ENCODE results near the gene SERF2. TPM values are rescaled to one million over a fixed set of nuclear protein-coding genes. Genes with fewer than 3 reads are reported as not detected.
"Not testable (repeated sequence)": the region's sequence is repeated elsewhere in the genome, so short reads cannot be mapped to it uniquely, and the experiment has no call there.

The SERF2 gene
- total RNA-seq, result 100 to 1,000 TPM; 647 to 897 (median 711) TPM

DNA sequence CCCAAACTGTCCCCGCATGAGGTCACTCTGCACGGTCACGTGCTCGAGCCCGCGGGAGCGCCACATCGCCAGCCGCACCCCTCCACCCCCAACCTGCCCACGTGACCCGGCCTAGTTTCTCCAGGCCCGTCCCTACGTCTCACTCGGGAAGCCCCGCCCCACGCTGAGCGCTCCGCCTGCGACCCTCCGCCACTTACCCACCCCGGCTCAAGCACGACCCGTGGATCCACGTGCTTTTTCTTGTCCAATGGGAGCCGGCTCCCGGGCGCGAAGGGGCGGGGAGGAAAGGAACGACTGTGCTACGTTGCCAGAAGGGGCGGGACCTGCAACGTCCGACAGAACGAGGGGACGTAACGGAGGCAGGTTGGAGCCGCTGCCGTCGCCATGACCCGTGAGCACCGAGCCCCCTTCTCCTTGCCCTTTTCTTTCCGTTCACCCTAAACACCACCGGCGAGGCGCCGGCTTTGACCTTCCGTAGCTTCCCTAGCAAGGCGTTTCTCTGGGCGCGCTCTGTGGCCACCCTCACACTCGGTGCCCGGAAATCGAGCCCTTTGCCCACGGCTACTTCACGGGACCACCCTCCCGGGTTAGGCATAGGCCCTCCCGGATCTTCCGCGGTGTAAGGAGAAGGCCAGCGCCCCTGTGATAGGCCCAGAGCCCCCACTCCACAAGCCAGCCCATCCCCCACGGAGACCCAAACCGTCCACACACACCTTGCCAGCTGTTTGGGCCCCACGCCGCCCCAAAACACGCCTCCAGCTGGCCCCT, at the start of gene SERF2:
SERF2 (plus strand) TSS at position 328 of the 768 bp plus-strand sequence; CDS start at position 385, 57 bp downstream.
- H3K27me3 ChIP-seq, result no peaks in the 10 kb centered on the region
- H3K27ac ChIP-seq, result peak within 1 kb of the TSS; percentile 90 to 100 (median 94)
- peak within 1 kb of the TSS; percentile 67 to 95 (median 86) for H3K4me3 ChIP-seq
- H3K9me3 ChIP-seq, result no peaks in the 10 kb centered on the region
- TF ChIP-seq, protein P1, sequence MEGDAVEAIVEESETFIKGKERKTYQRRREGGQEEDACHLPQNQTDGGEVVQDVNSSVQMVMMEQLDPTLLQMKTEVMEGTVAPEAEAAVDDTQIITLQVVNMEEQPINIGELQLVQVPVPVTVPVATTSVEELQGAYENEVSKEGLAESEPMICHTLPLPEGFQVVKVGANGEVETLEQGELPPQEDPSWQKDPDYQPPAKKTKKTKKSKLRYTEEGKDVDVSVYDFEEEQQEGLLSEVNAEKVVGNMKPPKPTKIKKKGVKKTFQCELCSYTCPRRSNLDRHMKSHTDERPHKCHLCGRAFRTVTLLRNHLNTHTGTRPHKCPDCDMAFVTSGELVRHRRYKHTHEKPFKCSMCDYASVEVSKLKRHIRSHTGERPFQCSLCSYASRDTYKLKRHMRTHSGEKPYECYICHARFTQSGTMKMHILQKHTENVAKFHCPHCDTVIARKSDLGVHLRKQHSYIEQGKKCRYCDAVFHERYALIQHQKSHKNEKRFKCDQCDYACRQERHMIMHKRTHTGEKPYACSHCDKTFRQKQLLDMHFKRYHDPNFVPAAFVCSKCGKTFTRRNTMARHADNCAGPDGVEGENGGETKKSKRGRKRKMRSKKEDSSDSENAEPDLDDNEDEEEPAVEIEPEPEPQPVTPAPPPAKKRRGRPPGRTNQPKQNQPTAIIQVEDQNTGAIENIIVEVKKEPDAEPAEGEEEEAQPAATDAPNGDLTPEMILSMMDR (IDR thresholded peaks at IDR 0.05), result no peak
- TF ChIP-seq POLR2A (IDR thresholded peaks at IDR 0.05), result peak; percentile 98 to 100
- H3K36me3 ChIP-seq, result peaks cover 0 to 36% (median 0%) of the 10 kb centered on the region in 3 donors
- peaks cover 2 to 30% (median 7%) of the 10 kb centered on the region in 4 donors for H3K4me1 ChIP-seq
- DNase-seq, result peak; percentile 100

DNA sequence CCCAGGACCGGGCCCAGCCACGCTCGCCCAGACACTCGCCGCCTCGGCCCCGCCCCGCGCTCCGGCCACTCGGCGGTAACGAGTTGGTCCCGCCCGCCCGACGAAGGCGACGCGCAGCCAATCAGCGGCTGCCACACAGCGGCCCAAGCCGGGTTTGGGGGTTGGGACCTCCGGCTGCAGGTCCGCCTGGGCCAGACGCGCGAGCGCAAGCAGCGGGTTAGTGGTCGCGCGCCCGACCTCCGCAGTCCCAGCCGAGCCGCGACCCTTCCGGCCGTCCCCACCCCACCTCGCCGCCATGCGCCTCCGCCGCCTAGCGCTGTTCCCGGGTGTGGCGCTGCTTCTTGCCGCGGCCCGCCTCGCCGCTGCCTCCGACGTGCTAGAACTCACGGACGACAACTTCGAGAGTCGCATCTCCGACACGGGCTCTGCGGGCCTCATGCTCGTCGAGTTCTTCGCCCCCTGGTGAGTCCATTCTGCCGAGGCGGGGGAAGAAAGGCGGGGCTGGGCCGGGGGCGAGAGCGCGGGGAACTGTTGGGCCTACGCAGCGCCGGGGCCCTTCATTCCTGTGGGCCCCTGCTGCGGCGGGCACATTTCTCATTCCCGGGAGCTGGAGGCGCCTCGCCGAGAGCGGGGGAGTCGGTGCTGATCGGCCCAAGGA, 45.7 kb upstream of the SERF2 start, which contains the start of gene PDIA3:
PDIA3 (plus strand) TSS at position 194 of the 658 bp plus-strand sequence; CDS start at position 296, 102 bp downstream.
- Histone ChIP-seq H3K4me1 (peaks cover 0 to 36% (median 19%) of the 10 kb centered on the region in 4 donors), H3K27ac (peak within 1 kb of the TSS; percentile 91 to 97 (median 96)), H3K4me3 (peak within 1 kb of the TSS; percentile 61 to 70 (median 66))
- peak; percentile 91 to 97 (median 96) for DNase-seq
- not testable (repeated sequence) for H3K9me3 ChIP-seq, H3K27me3 ChIP-seq, H3K36me3 ChIP-seq
- TF ChIP-seq, protein P1 (IDR thresholded peaks at IDR 0.05), result peak in 4 of 6 experiments; percentile 29 to 54 (median 52)
- TF ChIP-seq POLR2A (IDR thresholded peaks at IDR 0.05), result peak; percentile 94 to 98

DNA sequence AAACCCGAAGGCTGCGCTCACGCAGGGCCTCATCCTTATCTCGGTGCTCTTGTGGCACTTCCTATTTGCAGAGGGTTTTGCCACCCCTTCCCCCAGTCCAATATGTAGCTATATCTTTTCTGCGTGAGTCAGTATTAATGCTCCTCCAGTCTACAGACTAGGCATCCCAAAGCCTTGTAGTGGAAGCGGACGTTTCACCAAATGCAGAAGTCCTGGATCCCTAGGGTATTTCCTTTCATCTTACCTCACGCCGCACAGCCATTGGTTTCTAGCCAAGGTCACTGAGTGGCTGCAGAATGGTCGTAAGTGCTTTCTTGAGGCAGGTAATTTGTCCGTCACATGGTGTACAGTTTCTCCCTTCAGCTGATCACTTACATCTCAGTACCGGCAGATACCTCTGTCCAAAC, 45.2 kb upstream of the SERF2 start:
- peaks cover 0 to 39% (median 19%) of the 10 kb centered on the region in 4 donors for H3K4me1 ChIP-seq

DNA sequence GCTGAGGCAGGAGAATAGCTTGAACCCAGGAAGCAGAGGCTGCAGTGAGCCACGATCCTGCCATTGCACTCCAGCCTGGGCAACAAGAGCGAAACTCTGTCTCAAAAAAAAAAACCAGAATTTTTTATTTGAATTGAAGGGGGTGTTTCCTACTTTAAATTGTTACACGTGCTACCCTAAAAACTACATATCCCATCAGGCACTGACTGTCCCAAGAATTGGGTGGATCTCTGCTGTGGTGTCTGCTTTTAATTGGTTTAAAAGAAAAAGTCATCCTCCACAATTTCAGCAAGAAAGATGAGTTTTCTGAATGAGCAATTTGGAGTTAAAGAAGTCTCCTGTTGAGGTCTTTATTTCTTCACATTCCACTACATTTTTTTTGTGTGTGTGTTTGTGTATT, 43.7 kb upstream of the SERF2 start:
- peaks cover 0 to 5% (median 0%) of the 10 kb centered on the region in 3 donors for H3K36me3 ChIP-seq
- peaks cover 0 to 39% (median 19%) of the 10 kb centered on the region in 4 donors for H3K4me1 ChIP-seq
- TF ChIP-seq POLR2A (IDR thresholded peaks at IDR 0.05), result no peak
- TF ChIP-seq, protein P1 (IDR thresholded peaks at IDR 0.05), result no peak
- no peaks in the 10 kb centered on the region for H3K27me3 ChIP-seq
- peak overlapping the region in 2 of 4 donors; percentile 12 to 97 for H3K27ac ChIP-seq
- DNase-seq, result no peak
- H3K9me3 ChIP-seq, result no peaks in the 10 kb centered on the region
- peak overlapping the region in 2 of 4 donors; percentile 62 to 70 for H3K4me3 ChIP-seq

More for the DNA sequence above, 45.2 kb upstream of the SERF2 start:
- peak overlapping the region; percentile 91 to 97 (median 96) for H3K27ac ChIP-seq
- H3K36me3 ChIP-seq, H3K9me3 ChIP-seq, H3K27me3 ChIP-seq: not testable (repeated sequence)
- peak overlapping the region; percentile 61 to 70 (median 66) for H3K4me3 ChIP-seq
- DNase-seq, result peak in 2 of 3 donors; percentile 37 to 54

DNA sequence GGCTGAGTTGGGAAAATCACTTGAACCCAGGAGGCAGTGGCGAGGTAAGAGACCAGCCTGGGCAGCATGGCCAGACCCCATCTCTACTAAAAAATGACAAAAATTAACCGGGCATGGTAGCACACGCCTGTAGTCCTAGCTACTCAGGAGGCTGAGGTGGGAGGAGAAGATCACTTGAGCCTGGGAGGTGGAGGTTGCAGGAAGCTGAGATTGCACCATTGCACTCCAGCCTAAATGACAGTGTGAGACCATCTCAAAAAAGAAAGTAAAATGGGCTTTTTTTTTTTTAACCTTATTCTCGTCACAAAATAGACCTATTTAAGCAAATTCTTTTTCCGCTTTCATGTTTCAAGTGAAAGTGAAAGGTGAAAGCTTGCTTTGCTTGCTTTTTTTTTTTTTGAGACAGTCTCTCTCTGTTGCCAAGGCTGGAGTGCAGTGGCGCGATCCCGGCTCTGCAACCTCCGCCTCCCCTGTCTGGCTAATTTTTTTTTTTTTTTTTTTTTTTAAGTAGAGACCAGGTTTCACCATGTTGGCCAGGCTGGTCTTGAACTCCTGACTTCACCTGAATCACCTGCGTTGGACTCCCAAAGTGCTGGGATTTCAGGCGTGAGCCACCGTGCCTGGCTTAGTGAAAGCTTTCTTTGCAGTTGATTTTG, 42.3 kb upstream of the SERF2 start:
- peak in 2 of 3 donors; percentile 45 to 61 for DNase-seq
- peaks cover 0 to 18% (median 0%) of the 10 kb centered on the region in 3 donors for H3K36me3 ChIP-seq
- TF ChIP-seq, protein P1 (IDR thresholded peaks at IDR 0.05), result no peak
- TF ChIP-seq POLR2A (IDR thresholded peaks at IDR 0.05), result no peak
- H3K9me3 ChIP-seq, result no peaks in the 10 kb centered on the region
- H3K4me1 ChIP-seq, result peaks cover 0 to 39% (median 19%) of the 10 kb centered on the region in 4 donors
- H3K27me3 ChIP-seq, result no peaks in the 10 kb centered on the region
- peak overlapping the region; percentile 24 to 79 (median 28) for H3K27ac ChIP-seq
- H3K4me3 ChIP-seq, result peak overlapping the region; percentile 11 to 42 (median 28)
